LNCaP clone FGC (cell line): Measurements from ENCODE around the gene GOLGA3.
"Not testable (repeated sequence)": the region's sequence is repeated elsewhere in the genome, so short reads cannot be mapped to it uniquely, and the experiment has no call there.

Source experiments
- DNase-seq: peaks from one replicate; pipeline ENCODE4 v3.0.0-alpha.2; 2011; ENCODE audit warnings: low read depth
- H3K4me3 ChIP-seq: 2 replicates; pipeline ENCODE4 v1.5.1; 2011; ENCODE audit warnings: mild to moderate bottlenecking, low read depth, low read length, control low read depth
- CTCF ChIP-seq: IDR thresholded peaks from 2 replicates; pipeline ENCODE4 v1.5.1; 2012; ENCODE audit warnings: mild to moderate bottlenecking; ENCODE audit not compliant: control insufficient read depth, insufficient read depth; ENCODE audit errors: extremely low read depth

GOLGA3 gene

GRCh38 chr12:132759359-132759758 is 69.3 kb downstream of the GOLGA3 start:
- DNase-seq: no peak
- no peak overlapping the region for H3K4me3 ChIP-seq
- no peak for TF ChIP-seq CTCF

- not testable (repeated sequence) for DNase-seq
Observed at GRCh38 chr12:132758825-132759224, 69.8 kb downstream of the GOLGA3 start.

DNA sequence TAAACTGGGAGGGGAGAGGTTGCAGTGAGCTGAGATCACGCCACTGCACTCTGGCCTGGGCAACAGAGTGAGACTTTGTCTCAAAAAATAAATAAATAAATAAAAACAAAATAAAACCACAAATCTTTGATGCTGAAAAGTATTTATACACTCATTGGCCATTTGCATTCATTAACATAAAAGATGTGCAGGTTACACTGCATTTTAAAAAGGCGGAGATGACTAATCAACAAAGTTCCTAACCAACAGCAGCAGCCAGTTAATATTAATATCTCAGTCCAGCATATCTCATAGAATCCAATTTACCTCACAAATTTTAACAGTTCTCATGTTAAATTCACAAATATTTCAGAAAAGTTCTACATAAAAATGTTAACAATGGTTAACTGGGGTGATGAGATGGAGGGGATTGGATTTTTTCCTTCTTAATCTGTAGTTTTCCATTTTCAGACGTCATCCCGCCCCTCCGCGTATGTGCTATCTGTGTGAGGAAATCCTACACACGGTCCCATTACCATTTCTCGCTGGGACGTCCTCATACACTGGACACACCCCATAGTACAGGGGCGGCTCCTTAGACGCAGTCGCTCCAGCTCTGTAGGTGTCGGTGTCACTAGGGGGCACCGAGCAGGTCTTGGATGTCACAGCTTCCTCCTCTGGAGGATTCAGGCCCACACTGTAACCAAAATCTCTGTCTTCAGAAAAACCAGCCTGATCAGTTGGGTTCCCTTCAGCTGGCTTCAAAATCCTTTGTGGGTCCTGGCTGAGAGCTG is 74.3 kb downstream of the GOLGA3 start:
- no peak for TF ChIP-seq CTCF
- DNase-seq: no peak
- H3K4me3 ChIP-seq: no peak overlapping the region

More at GRCh38 chr12:132758825-132759224, 69.8 kb downstream of the GOLGA3 start:
- not testable (repeated sequence) for H3K4me3 ChIP-seq

GRCh38 chr12:132753670-132754069 is 75.0 kb downstream of the GOLGA3 start:
- not testable (repeated sequence) for DNase-seq, H3K4me3 ChIP-seq

DNA sequence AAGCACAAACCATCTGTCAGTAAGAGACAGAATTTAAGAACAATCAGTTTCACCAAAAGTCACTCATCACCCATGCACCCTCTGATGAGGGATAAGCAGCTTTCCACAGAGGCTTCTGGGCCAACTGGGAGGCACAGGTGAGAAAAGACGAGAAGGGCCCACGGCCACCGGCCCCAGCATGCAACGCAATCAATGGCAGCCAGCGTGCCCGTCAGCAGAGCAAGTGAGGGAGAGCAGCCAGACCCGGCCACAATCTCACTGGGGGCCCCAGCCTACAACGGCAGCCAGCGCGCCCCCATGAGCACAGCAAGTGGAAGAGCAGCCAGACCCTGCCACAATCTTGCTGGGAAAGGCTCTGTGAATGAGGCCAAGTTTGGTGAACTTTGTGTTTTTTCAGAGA is 80.3 kb downstream of the GOLGA3 start:
- H3K4me3 ChIP-seq: no peak overlapping the region
- no peak for DNase-seq
- no peak for TF ChIP-seq CTCF

DNA sequence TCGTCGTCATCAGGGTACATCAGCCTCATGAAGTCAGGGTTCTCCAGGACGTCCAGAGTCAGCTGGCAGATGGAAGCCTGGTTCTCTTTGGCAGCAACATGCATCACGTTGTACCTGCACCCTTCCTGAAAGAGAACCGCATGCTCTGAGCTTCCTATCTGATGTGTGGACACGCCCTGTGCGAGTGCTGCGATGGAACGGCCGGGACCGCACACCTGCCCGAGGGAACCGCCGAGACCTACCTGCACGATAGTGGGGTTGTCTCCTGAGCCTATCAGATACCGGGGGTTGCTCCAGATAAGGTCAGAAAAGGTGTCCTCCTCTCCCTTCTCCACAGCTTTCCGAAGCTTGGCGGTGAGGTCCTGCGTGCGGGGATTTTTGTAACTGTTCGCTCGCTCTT is 80.8 kb downstream of the GOLGA3 start:
- no peak for DNase-seq
- no peak for TF ChIP-seq CTCF
- H3K4me3 ChIP-seq: no peak overlapping the region

DNA sequence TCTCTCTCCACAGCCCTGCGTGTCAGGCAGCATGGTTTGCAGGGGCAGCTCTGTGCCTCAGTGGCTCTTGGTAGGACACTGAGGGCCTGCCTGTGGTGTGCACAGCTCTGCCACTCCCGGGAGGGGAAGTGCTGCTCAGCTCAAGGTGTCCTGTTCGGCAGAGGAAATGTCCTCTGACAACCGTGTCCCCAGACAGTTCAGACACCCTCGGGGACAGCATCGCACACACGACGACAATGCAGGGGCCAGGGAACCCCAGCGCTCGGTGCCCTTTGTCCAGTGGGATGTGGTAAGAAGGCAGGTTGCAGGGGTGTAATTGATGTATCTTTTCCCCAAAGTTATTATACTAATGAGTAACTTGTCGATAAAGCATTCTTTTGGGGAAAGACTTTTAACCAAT is 81.3 kb downstream of the GOLGA3 start:
- no peak overlapping the region for H3K4me3 ChIP-seq
- no peak for TF ChIP-seq CTCF
- no peak for DNase-seq

DNA sequence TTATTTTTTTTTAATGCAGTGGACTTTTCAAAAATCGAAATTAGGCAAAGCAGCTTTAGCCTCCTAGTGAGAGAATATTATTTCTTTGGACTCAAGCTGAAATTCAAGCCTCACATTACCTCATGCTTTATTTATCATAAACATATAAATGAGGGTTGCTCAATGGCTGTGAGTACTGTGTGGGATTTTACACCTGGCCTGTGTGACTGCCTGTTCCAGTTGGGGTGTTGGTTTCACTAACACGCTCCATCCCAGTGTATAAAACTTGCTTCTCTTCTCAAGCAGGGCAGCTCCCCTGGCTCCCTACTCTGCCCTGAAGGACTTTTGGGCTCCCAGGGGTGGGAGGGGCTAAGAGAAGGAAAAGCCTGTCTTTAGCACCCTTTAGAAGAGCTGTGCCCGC is 82.1 kb downstream of the GOLGA3 start:
- no peak for DNase-seq
- H3K4me3 ChIP-seq: no peak overlapping the region
- TF ChIP-seq CTCF: no peak
